ENCODE results near the gene WNT16.

DNA sequence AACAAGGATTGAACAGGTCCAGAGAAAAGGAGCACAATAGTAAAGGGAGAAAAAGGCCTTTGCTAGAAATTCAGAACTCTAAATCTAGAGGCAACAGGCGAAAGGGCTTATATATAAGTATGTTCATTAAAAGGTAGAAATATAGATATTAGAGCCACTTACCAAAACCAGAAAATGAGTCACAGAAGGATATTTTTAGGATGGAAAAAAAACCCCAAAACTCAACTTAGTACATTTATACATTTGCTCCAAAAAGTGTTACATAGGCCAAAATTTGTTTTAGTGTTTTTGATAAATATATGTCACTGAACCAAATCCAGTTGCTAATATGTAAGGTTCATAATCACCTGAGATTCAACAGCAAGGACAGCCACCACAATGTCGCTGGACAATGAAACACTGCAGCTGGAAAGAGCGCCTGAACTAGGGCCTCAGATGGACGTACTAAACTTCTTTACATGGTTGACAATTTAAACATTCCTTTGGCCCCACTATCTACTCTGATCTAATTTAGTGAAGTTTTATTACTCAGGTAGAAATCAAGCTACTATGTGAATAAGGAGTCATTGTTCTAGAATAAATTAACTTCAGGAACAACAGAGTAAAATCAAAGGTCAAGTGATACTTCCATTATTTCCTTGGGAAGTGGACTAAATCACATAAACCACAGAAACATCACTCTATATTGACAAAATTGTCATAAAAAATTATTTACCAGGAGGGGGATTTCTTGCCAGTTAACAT, 56.4 kb downstream of the WNT16 start:
- TF ChIP-seq, protein P1, sequence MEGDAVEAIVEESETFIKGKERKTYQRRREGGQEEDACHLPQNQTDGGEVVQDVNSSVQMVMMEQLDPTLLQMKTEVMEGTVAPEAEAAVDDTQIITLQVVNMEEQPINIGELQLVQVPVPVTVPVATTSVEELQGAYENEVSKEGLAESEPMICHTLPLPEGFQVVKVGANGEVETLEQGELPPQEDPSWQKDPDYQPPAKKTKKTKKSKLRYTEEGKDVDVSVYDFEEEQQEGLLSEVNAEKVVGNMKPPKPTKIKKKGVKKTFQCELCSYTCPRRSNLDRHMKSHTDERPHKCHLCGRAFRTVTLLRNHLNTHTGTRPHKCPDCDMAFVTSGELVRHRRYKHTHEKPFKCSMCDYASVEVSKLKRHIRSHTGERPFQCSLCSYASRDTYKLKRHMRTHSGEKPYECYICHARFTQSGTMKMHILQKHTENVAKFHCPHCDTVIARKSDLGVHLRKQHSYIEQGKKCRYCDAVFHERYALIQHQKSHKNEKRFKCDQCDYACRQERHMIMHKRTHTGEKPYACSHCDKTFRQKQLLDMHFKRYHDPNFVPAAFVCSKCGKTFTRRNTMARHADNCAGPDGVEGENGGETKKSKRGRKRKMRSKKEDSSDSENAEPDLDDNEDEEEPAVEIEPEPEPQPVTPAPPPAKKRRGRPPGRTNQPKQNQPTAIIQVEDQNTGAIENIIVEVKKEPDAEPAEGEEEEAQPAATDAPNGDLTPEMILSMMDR (conservative IDR thresholded peaks at IDR 0.05 in 1 of 2, IDR thresholded peaks at IDR 0.05 in 1 of 2; ENCODE audit: low read depth in 1 of 2, low read length in 2 of 2): no peak
- no peak for TF ChIP-seq EZH2 (IDR thresholded peaks at IDR 0.05; ENCODE audit: low read length, missing control alignments)

All from fibroblast of lung (primary cell).